Measurements from ENCODE around the gene APP.

The APP gene

DNA sequence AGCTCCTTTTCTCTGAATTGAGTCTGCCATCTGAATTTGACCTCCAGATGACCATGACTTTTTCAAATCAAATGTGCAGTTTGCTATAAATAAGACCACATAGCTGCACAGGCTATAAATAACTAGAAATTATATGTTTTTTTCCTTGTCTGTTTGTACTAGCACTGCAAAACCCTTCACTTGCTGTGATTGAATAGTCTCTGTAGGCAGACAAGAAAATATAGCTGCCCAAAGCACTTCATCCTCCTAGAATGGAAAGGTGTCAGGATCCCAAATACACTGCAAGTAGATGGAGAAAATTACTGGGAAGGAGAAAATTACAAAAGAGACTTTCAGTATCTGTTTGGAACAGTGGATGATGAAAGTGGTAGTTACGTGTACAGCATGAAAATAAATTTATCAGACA, 175.8 kb downstream of the APP start:
- TF ChIP-seq, protein P1, sequence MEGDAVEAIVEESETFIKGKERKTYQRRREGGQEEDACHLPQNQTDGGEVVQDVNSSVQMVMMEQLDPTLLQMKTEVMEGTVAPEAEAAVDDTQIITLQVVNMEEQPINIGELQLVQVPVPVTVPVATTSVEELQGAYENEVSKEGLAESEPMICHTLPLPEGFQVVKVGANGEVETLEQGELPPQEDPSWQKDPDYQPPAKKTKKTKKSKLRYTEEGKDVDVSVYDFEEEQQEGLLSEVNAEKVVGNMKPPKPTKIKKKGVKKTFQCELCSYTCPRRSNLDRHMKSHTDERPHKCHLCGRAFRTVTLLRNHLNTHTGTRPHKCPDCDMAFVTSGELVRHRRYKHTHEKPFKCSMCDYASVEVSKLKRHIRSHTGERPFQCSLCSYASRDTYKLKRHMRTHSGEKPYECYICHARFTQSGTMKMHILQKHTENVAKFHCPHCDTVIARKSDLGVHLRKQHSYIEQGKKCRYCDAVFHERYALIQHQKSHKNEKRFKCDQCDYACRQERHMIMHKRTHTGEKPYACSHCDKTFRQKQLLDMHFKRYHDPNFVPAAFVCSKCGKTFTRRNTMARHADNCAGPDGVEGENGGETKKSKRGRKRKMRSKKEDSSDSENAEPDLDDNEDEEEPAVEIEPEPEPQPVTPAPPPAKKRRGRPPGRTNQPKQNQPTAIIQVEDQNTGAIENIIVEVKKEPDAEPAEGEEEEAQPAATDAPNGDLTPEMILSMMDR (IDR thresholded peaks at IDR 0.05; ENCODE audit: control insufficient read depth, extremely low read depth, insufficient read depth): no peak
- no peak for DNase-seq (ENCODE audit: low read depth)
- no peak overlapping the region for H3K4me3 ChIP-seq (ENCODE audit: low read depth, low read length)

DNA sequence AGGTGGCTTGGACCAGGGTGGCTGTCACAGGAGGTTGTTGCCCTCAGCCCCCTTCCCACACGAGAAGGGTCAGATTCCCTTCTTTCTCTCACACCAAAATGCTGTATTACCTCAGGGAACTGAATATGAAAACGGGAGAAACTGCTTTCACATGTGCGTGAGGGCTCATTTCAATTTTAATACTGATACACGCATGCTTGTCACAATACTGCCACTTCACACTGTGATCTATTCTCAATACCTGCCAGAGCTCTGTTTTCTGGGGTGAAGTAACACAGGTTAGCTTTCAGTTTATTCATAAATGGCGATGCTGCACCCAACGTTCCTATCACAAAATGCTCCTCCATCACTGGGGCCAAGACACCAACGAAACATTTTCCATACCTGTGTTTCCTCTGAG, 181.8 kb downstream of the APP start:
- TF ChIP-seq, protein P1 (IDR thresholded peaks at IDR 0.05; ENCODE audit: control insufficient read depth, extremely low read depth, insufficient read depth): no peak
- DNase-seq (ENCODE audit: low read depth): no peak

DNA sequence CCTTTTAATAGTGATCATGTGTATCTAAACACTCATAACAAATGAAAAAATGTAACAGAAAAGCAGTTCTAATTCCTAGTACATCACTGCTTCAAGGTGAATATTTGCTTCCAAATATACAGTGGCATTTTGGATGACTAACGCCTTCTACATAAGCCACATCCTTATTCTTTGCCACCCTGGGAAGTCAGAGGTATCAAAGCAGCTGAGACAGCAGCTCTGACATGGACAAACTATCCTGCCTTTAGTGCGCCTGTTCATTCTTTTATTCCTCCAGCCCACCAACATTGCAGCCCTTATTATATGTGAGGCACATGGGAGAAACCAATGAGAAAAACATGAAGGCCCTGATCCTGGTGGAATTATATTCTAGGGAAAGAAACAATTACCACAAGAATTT, 183.0 kb downstream of the APP start:
- H3K4me3 ChIP-seq (ENCODE audit: low read depth, low read length): no peak overlapping the region
- DNase-seq (ENCODE audit: low read depth): no peak
- TF ChIP-seq, protein P1 (IDR thresholded peaks at IDR 0.05; ENCODE audit: control insufficient read depth, extremely low read depth, insufficient read depth): no peak

More for the DNA sequence above, 181.8 kb downstream of the APP start:
- no peak overlapping the region for H3K4me3 ChIP-seq (ENCODE audit: low read depth, low read length)

DNA sequence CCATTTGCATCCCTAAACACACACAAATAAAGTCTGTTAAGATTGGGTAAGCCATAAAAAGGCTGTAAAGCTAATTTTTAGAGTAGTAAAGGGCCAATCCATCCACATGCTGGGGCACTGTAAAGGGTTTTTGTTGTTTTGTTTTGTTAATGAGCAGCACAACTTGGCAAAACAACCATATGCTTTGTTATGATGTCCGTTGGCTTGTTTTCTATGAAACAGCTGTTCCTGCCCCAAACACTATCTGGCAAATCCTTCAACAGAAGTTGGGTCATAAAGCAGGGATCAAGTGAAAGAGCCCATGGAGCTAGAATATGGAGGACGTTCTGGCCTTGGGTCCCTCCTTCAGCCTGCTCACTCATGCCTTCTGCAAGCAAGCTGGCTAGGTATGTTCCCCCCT, 183.6 kb downstream of the APP start:
- no peak overlapping the region for H3K4me3 ChIP-seq (ENCODE audit: low read depth, low read length)
- no peak for DNase-seq (ENCODE audit: low read depth)
- TF ChIP-seq, protein P1 (IDR thresholded peaks at IDR 0.05; ENCODE audit: control insufficient read depth, extremely low read depth, insufficient read depth): no peak

DNA sequence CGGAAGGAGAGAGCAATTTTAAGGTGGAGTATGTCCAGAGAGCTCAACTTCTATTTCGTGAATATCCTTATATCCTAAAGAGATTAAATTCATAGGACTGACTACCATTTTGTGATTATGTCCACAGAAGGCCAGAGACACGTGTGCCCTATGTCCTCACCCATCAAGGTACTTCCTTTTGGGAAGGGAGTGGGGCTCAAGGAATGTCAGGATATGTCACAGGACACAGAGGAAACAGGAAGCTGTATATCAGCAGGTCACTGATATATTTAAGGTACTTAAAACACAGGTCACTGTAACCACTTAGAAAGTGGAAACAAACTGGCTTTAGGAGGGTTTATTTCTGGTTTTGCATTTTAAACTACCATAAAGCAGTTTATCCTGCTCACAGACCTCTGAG, 184.6 kb downstream of the APP start:
- no peak overlapping the region for H3K4me3 ChIP-seq (ENCODE audit: low read depth, low read length)
- DNase-seq (ENCODE audit: low read depth): no peak
- TF ChIP-seq, protein P1 (IDR thresholded peaks at IDR 0.05; ENCODE audit: control insufficient read depth, extremely low read depth, insufficient read depth): no peak

DNA sequence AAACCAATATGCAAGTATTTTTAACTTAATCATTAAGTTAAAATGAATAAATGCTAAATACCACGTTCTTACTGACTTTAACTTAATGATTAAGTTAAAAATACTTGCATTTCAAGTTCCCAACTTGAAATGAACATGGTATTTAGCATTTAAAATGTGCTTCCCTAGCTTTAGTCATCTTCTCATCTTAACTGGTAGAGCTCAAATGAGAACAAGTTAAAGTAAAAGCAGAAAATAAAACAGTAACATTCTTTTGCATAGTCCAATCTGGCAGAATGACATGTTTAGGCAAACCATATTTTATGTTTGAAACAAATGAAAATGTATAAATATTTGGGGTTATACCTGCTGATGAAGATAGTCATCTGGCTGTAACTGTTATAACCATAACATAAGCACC, 186.0 kb downstream of the APP start:
- no peak overlapping the region for H3K4me3 ChIP-seq (ENCODE audit: low read depth, low read length)
- TF ChIP-seq, protein P1 (IDR thresholded peaks at IDR 0.05; ENCODE audit: control insufficient read depth, extremely low read depth, insufficient read depth): no peak
- no peak for DNase-seq (ENCODE audit: low read depth)

DNA sequence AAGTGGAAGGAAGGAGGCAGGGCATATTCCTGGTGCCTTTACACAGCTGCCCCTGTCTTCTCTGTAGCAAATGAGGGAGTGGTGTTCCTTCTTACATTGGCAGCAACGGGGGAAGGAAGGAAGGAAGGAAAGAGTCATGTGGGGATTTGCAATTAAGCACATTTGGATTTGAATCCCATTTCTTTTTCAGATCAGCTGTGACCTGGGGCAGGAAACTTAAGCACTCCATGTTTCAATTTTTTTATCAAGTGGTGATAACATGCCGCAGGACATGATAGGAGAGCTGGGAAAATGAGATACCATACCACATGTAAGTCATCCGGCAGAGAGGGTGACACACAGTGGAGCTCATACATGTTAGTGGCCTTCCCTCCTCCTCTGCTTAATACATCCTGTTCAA, 186.8 kb downstream of the APP start:
- TF ChIP-seq, protein P1 (IDR thresholded peaks at IDR 0.05; ENCODE audit: control insufficient read depth, extremely low read depth, insufficient read depth): no peak
- no peak for DNase-seq (ENCODE audit: low read depth)
- no peak overlapping the region for H3K4me3 ChIP-seq (ENCODE audit: low read depth, low read length)
